Psoas muscle (tissue), 8 donors: Measurements from ENCODE around the gene OSGIN1. TPM values are rescaled to one million over a fixed set of nuclear protein-coding genes. Genes with fewer than 3 reads are reported as not detected.

Experiments used
- ATAC-seq, 4 donors: fragments of 200-7000 bp; cut with Tn5 transposase; one replicate each; pipeline ENCODE4 v1.9.1; 2020; ENCODE audit warnings: moderate library complexity in 3 of 4, mild to moderate bottlenecking in 2 of 4
- DNase-seq, 2 donors: peaks; one replicate each; pipeline ENCODE4 v3.0.0-alpha.2; 2020
- H3K27ac ChIP-seq: fragments of 200-600 bp; one replicate; pipeline ENCODE4 v1.8.0; 2022
- H3K27me3 ChIP-seq, 3 donors: fragments of 200-600 bp in 1 of 3; one replicate each; pipeline versions ENCODE4 v1.6.1 to v1.8.0; 2013 to 2022; ENCODE audit warnings: low read length in 2 of 3, mild to moderate bottlenecking in 2 of 3, moderate library complexity in 1 of 3; ENCODE audit not compliant: insufficient read depth in 3 of 3
- H3K36me3 ChIP-seq, 2 donors: fragments of 200-600 bp in 1 of 2; one replicate each; pipeline versions ENCODE4 v1.6.1 to v1.8.0; 2013 to 2022; ENCODE audit warnings: low read depth in 1 of 2, mild to moderate bottlenecking in 1 of 2, moderate library complexity in 1 of 2; ENCODE audit not compliant: insufficient read depth in 1 of 2
- H3K4me1 ChIP-seq: fragments of 200-600 bp; one replicate; pipeline ENCODE4 v1.8.0; 2022
- H3K4me3 ChIP-seq: fragments of 200-600 bp; one replicate; pipeline ENCODE4 v1.8.0; 2022; ENCODE audit warnings: mild to moderate bottlenecking
- H3K9me3 ChIP-seq: fragments of 200-600 bp; one replicate; pipeline ENCODE4 v1.8.0; 2022
- WGBS, 3 donors: extraction: QIAGEN DNeasy Blood & Tissue Kit; methylation state at CpG; one replicate each; pipeline versions ENCODE4 v1.1.6 to v1.1.7; 2013; 5-methylcytosine and 5-hydroxymethylcytosine counted together
- intact Hi-C, 2 donors: fragments of 100-400 bp; cut with DNase I; formaldehyde crosslinking; loops; one replicate each; pipeline versions ENCODE4 v1.11.0 to v1.14.2; 2022
- polyA plus RNA-seq, 3 donors: library from polyadenylated mRNA; stranded (reverse); fragments of 200-250 nt; gene quantifications; one replicate each; pipeline ENCODE4 v1.2.3, GENCODE V29; 2013
- total RNA-seq, 4 donors: library from RNA; stranded (reverse); fragmentation: NEBNext Ultra II Directional in 2 of 4; extraction: Animal tissue kit (Norgen Biotek cat#: 25700) in 2 of 4; gene quantifications; one replicate each; pipeline versions ENCODE4 v1.2.1 to v1.2.4, GENCODE V29; 2021 to 2023
- TF ChIP-seq, protein P1 (sequence below): fragments of 200-600 bp; IDR thresholded peaks from one replicate; pipeline ENCODE4 v1.8.0; 2022; ENCODE audit warnings: antibody characterized with exemption
- donor health status: healthy with polysubstance abuse.
- donor health status: DM: no; HTN: no; CAD: no; lungs with moderate emphysema.
- donor health status: Bipolar disorder and iron deficiency.
- donor health status: healthy.
- donor health status: DM: yes; HTN: yes; CAD: no.
- donor health status: DM: no; HTN: no; CAD: no.
- donor health status: DM: no; HTN: no; CAD: no.
- donor health status: DM: yes; HTN: yes; CAD: no.

OSGIN1 gene
- total and polyA plus RNA-seq, 7 donors, result 10.4 to 39.4 (median 25.1) TPM

- peaks cover 3 to 45% of the 10 kb centered on the region in 2 donors for H3K36me3 ChIP-seq
- WGBS, 3 donors, result 70 to 80% (median 73%) methylated on average over 15 of the region's 15 CpGs
- DNase-seq, result no peak
- peaks cover 59% of the 10 kb centered on the region for H3K4me1 ChIP-seq
- peak overlapping the region; percentile 46 for H3K4me3 ChIP-seq
- no peaks in the 10 kb centered on the region for H3K27me3 ChIP-seq
- H3K9me3 ChIP-seq, result no peaks in the 10 kb centered on the region
- intact Hi-C loops, result no loop called here
- TF ChIP-seq, protein P1, sequence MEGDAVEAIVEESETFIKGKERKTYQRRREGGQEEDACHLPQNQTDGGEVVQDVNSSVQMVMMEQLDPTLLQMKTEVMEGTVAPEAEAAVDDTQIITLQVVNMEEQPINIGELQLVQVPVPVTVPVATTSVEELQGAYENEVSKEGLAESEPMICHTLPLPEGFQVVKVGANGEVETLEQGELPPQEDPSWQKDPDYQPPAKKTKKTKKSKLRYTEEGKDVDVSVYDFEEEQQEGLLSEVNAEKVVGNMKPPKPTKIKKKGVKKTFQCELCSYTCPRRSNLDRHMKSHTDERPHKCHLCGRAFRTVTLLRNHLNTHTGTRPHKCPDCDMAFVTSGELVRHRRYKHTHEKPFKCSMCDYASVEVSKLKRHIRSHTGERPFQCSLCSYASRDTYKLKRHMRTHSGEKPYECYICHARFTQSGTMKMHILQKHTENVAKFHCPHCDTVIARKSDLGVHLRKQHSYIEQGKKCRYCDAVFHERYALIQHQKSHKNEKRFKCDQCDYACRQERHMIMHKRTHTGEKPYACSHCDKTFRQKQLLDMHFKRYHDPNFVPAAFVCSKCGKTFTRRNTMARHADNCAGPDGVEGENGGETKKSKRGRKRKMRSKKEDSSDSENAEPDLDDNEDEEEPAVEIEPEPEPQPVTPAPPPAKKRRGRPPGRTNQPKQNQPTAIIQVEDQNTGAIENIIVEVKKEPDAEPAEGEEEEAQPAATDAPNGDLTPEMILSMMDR, result no peak
- no peak for ATAC-seq
- peak overlapping the region; percentile 97 for H3K27ac ChIP-seq
Observed at GRCh38 chr16:83907631-83908250, 45.3 kb upstream of the OSGIN1 start.

DNA sequence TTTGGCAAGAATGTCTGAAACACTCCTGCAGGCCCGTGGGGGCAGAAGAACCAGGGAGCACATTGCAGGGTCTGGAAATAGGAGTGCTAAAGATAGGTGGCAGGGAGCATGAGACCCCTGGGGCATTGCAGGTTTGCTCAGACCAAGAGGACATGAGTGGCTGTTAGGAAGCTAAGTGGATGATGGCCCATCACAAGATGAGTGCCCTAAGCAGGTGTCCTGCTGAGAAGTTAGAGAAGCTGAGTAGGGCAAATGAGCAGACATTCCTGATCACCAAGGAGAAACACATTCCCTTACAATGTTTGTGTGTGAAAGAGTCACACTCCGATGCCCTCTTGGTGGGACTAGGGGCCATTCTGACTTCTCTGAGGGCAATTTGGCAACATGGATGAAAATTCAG lies 44.2 kb upstream of the OSGIN1 start:
- no peak for DNase-seq
- Histone ChIP-seq H3K27ac (peak overlapping the region; percentile 97), H3K4me1 (peaks cover 60% of the 10 kb centered on the region), H3K36me3 (peaks cover 3 to 49% of the 10 kb centered on the region in 2 donors), H3K27me3 (no peaks in the 10 kb centered on the region), H3K4me3 (no peak overlapping the region), H3K9me3 (no peaks in the 10 kb centered on the region)
- TF ChIP-seq, protein P1, result no peak
- WGBS, 3 donors, result 44 to 71% (median 52%) methylated on average over 2 of the region's 2 CpGs
- no peak for ATAC-seq
- intact Hi-C loops, result no loop called here

DNA sequence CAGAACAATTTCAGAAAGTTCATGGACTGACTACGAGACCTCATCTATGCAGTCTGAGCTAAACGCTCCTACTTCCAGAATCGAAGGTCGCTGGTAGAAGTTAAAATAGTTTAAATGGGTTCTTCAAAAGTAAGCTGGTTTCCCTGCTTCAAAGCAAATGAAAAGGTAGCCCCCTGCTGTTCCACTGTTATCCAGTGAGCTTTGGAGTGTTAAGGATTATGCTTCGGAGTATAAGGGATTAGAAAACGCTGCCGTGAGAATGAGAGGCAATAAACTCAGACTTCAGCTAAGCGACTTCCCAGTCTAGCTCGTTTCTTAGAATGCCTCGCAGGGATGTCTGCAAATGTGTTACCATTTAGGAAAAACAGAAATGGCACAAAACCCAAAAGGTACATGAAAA lies 41.8 kb upstream of the OSGIN1 start:
- Histone ChIP-seq H3K4me1 (peaks cover 39% of the 10 kb centered on the region), H3K27me3 (no peaks in the 10 kb centered on the region), H3K4me3 (no peak overlapping the region), H3K36me3 (peaks cover 3 to 74% of the 10 kb centered on the region in 2 donors), H3K27ac (peak overlapping the region; percentile 88), H3K9me3 (no peaks in the 10 kb centered on the region)
- intact Hi-C loops, result no loop called here
- WGBS, 3 donors, result 85 to 90% (median 87%) methylated on average over 10 of the region's 10 CpGs
- TF ChIP-seq, protein P1, result no peak
- DNase-seq (no peak), ATAC-seq (no peak)

GRCh38 chr16:83912519-83913244 lies 40.4 kb upstream of the OSGIN1 start:
- peaks cover 3 to 77% of the 10 kb centered on the region in 2 donors for H3K36me3 ChIP-seq
- ATAC-seq, result peak; percentile 90 to 94 (median 94)
- WGBS, 3 donors, result 32 to 51% (median 40%) methylated on average over 12 of the region's 12 CpGs
- peak overlapping the region; percentile 88 for H3K27ac ChIP-seq
- DNase-seq, result peak; percentile 58 to 91
- TF ChIP-seq, protein P1, result no peak
- no peaks in the 10 kb centered on the region for H3K27me3 ChIP-seq
- H3K9me3 ChIP-seq, result no peaks in the 10 kb centered on the region
- no peak overlapping the region for H3K4me3 ChIP-seq
- intact Hi-C loops, result loop anchor here in 1 of 2 donors (2.0 kb wide), 1 partner anchor 40 kb away; the partner anchor contains the start of gene OSGIN1
- H3K4me1 ChIP-seq, result peaks cover 27% of the 10 kb centered on the region
